ENCODE measurements around the gene NIPBL.
"Not testable (repeated sequence)": the region's sequence is repeated elsewhere in the genome, so short reads cannot be mapped to it uniquely, and the experiment has no call there.

The NIPBL gene

GRCh38 chr5:36896476-36896875 is 19.9 kb downstream of the NIPBL start:
- no peaks in the 10 kb centered on the region for H3K27me3 ChIP-seq
- no peaks in the 10 kb centered on the region; the same call in 1 of the 2 replicates for H3K36me3 ChIP-seq
- DNase-seq, result no peak
- no peak overlapping the region for H3K4me3 ChIP-seq (ENCODE audit: low read depth, low read length)
- H3K9me3 ChIP-seq, result no peaks in the 10 kb centered on the region
- H3K4me1 ChIP-seq, result no peaks in the 10 kb centered on the region; the same call in 1 of the 2 replicates
- TF ChIP-seq CTCF (IDR thresholded peaks at IDR 0.05; ENCODE audit: low read depth, low read length), result no peak

GRCh38 chr5:36897616-36898015 is 21.0 kb downstream of the NIPBL start:
- Histone ChIP-seq H3K4me3 (ENCODE audit: low read depth, low read length) (no peak overlapping the region), H3K4me1 (no peaks in the 10 kb centered on the region; the same call in 1 of the 2 replicates), H3K27me3 (no peaks in the 10 kb centered on the region), H3K9me3 (no peaks in the 10 kb centered on the region), H3K36me3 (no peaks in the 10 kb centered on the region)
- no peak for DNase-seq
- TF ChIP-seq CTCF (IDR thresholded peaks at IDR 0.05; ENCODE audit: low read depth, low read length), result no peak

DNA sequence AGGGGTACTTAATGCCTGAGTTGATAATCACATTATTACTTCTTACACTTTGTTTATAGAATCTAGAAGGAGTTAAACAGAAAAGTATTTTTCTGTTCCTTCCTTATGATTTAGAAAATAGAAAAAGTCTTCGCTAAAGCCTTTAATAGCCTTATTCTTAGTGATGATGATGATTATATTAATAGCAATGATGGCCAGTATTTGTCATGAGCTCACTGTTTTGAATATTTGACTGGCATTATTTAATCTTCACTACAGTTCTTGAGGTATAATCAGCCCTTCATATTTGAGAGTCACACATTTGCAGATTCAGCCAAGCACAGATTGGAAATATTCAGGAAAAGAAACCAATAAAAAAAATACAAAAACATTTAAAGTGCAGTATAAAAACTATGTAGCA is 23.3 kb downstream of the NIPBL start:
- no peak overlapping the region for H3K4me3 ChIP-seq (ENCODE audit: low read depth, low read length)
- H3K4me1 ChIP-seq, result no peaks in the 10 kb centered on the region
- no peak for TF ChIP-seq CTCF (IDR thresholded peaks at IDR 0.05; ENCODE audit: low read depth, low read length)
- H3K9me3 ChIP-seq, result no peaks in the 10 kb centered on the region
- DNase-seq, result no peak
- no peaks in the 10 kb centered on the region for H3K36me3 ChIP-seq
- H3K27me3 ChIP-seq, result no peaks in the 10 kb centered on the region

- DNase-seq, result no peak
- Histone ChIP-seq H3K9me3 (no peaks in the 10 kb centered on the region), H3K4me1 (no peaks in the 10 kb centered on the region), H3K27me3 (no peaks in the 10 kb centered on the region), H3K36me3 (no peaks in the 10 kb centered on the region), H3K4me3 (ENCODE audit: low read depth, low read length) (no peak overlapping the region)
- TF ChIP-seq CTCF (IDR thresholded peaks at IDR 0.05; ENCODE audit: low read depth, low read length), result no peak
Measured at GRCh38 chr5:36900283-36900682, 23.7 kb downstream of the NIPBL start.

GRCh38 chr5:36901077-36901476 is 24.5 kb downstream of the NIPBL start:
- H3K4me1 ChIP-seq; H3K27me3 ChIP-seq; DNase-seq; H3K4me3 ChIP-seq (ENCODE audit: low read depth, low read length); H3K9me3 ChIP-seq; H3K36me3 ChIP-seq: not testable (repeated sequence)

DNA sequence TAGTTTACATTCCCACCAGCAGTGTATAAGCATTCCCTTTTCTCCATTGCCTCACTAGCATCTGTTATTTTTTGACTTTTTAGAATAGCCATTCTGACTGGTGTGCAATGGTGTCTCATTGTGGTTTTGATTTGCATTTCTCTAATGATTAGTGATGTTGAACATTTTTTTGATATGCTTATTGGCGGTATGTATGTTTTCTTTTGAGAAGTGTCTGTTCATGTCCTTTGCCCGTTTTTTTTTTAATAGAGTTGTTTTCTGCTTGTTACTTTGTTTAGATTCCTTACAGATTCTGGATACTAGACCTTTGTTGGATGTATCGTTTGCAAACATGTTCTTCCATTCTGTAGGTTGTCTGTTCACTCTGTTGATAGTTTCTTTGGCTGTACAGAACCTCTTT is 25.3 kb downstream of the NIPBL start:
- Histone ChIP-seq H3K4me3 (ENCODE audit: low read depth, low read length) (no peak overlapping the region), H3K36me3 (no peaks in the 10 kb centered on the region), H3K9me3 (no peaks in the 10 kb centered on the region), H3K27me3 (no peaks in the 10 kb centered on the region), H3K4me1 (no peaks in the 10 kb centered on the region)
- no peak for TF ChIP-seq CTCF (IDR thresholded peaks at IDR 0.05; ENCODE audit: low read depth, low read length)
- DNase-seq, result no peak

DNA sequence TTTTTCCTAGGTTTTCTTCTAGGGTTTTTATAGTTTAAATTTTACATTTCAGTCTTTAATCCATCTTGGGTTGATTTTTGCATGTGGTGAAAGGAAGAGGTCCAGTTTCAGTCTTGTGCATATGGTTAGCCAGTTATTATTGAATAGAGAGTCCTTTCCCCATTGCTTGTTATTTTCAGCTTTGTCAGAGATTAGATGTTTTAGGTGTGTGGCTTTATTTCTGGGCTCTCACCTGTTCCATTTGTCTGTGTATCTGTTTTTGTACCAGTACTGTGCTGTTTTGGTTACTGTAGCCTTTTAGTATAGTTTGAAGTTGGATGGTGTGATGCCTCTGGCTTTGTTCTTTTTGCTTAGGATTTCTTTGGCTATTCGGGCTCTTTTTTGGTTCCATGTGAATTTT is 25.8 kb downstream of the NIPBL start:
- H3K27me3 ChIP-seq, result no peaks in the 10 kb centered on the region
- no peak for DNase-seq
- TF ChIP-seq CTCF (IDR thresholded peaks at IDR 0.05; ENCODE audit: low read depth, low read length), result no peak

More for the DNA sequence above, 25.8 kb downstream of the NIPBL start:
- no peaks in the 10 kb centered on the region for H3K4me1 ChIP-seq
- no peaks in the 10 kb centered on the region for H3K9me3 ChIP-seq
- no peak overlapping the region for H3K4me3 ChIP-seq (ENCODE audit: low read depth, low read length)
- H3K36me3 ChIP-seq, result no peaks in the 10 kb centered on the region

Measured in BE2C (cell line).